VCaP (cell line): ENCODE data around the gene IL1A.
A peak's percentile ranks its signal among the peaks of the same experiment; 100 is the strongest.

Experiments used
- H3K27ac ChIP-seq: fragments of 450-650 bp; 2 replicates; pipeline ENCODE4 v1.5.1; 2017
- CTCF ChIP-seq: fragments of 450-650 bp; conservative IDR thresholded peaks from 2 replicates; pipeline ENCODE4 v1.5.1; 2017; ENCODE audit warnings: mild to moderate bottlenecking, moderate library complexity

The IL1A gene

DNA sequence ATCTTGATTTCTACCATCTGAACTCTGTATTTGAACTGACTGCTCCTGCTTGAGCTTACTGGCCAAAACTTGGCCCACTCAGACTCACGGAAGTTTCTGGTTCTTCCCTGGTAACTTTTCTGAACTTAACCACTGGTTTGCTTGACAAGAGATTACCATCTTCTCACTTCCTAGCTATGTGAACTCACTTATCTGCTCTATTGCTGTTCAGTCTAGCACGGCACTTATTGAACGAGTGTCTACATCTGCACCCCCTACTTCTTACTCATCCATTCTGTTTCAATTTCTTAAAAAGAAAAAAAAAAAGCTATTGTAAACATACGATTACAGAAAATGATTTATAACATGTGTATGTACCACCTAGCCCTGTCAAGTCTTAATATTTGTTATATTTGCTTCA, 28.8 kb downstream of the IL1A start:
- H3K27ac ChIP-seq: no peak overlapping the region
- no peak for TF ChIP-seq CTCF

DNA sequence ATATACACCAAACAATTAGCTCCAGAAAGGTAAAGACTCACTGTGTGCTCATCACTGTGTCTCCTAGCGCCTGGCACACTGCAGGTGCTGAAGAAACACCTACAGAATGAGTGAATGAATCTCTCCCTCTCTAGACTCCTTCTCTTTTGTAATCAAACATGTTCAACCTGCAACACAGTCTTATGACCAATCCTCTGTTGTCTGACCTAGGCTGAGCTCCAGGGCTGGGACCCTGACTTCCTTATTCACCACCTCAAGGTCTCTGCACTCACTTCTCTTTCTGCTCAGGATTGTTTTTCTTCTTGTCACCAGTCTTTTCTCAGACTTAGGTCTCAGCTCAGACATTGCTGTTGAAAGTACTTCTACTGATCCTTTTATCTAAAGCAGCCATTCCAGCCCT, 29.7 kb downstream of the IL1A start:
- H3K27ac ChIP-seq: no peak overlapping the region
- TF ChIP-seq CTCF: no peak

DNA sequence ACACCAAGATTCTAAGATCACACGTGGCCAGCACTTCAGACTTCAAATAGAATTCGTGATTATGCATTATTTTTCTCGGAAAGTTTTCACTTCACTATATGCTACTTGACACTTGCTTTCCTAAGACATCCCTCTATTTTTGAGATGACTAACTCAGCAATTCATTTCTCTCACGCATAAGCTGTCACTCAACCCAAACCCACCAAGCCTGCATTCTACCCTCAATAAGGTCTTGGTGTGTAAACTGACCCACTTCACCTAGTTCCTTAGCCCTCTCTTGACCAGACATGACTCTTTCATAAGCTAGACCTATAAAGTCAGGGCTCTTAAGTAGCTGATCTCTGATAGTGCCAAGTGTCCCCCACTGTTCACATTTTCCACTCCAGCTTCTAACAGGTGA, 31.6 kb downstream of the IL1A start:
- no peak for TF ChIP-seq CTCF
- no peak overlapping the region for H3K27ac ChIP-seq

DNA sequence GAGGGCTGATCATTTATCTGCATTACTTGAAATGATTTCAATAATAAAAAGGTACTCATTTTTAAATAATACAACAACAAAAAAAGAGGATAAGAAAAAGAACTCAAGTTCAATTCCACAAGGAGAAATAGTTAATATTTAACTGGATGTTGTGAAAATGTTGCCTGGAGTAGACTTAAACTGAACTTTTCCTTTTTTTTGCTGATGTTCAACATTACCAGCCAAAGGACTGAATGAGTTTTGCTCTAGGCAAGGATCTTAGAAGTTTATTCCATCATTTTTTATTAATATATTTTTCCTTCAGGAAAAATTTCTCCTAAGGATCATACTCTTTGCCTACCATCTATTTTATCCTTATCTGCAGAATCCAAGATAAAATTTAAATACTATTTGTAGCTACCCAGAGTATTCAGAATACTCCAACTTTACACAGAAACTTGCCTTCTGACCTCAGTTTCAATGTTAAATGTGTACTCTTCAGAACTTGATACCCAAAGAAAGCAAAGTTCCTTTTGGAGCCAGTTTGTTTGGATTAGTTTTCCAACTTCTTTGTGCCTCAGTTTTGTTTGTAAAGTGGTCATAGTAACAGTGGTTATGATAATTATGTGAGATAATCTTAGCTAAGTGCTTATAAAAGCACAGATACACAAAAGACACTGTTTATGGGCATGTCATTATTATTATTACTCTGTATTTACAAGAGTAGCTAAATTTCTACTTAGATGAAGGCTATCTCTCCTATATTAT, 32.7 kb downstream of the IL1A start:
- no peak for TF ChIP-seq CTCF
- H3K27ac ChIP-seq: no peak overlapping the region

DNA sequence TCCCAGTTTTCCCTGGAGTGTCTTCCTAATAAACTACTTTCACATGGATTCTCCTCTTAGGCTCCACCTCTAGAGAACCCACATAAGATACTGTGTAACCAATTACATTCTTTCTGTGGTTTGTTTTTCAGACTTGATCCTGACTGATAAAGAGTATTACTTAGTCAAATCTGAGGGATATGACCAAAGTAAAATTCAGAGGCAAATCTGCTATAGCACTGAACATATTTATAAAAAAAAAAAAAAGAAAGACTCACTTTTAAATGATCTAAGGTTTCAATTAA, 33.8 kb downstream of the IL1A start:
- H3K27ac ChIP-seq: no peak overlapping the region
- TF ChIP-seq CTCF: no peak

- TF ChIP-seq CTCF: peak; percentile 97
- no peak overlapping the region for H3K27ac ChIP-seq
These were observed 34.3 kb downstream of the IL1A start for GRCh38 chr2:112749755-112750559.

GRCh38 chr2:112740527-112740926, 43.8 kb downstream of the IL1A start:
- TF ChIP-seq CTCF: no peak
- no peak overlapping the region for H3K27ac ChIP-seq
